IMR-90 (cell line): Measurements from ENCODE around the gene PHC3. TPM values are rescaled to one million over a fixed set of nuclear protein-coding genes. Genes with fewer than 3 reads are reported as not detected.

Experiments
- ATAC-seq: fragments of 200-7000 bp; cut with Tn5 transposase; 2 replicates; pipeline ENCODE4 v1.9.1; 2020; ENCODE audit warnings: low read depth, mild to moderate bottlenecking, moderate library complexity
- BruUV-seq: library from RNA; stranded (reverse); fragments of 400-500 nt; replicated peaks from 2 replicates; lab custom pipeline; 2021; lab: Mats Ljungman, UMichigan
- CTCF ChIA-PET: fragments of 300-600 bp; formaldehyde crosslinking; extraction: SDS; loops from one replicate; lab custom pipeline; 2021; ENCODE audit warnings: antibody characterized with exemption; lab: Yijun Ruan, JAX
- POLR2A ChIA-PET: fragments of 300-600 bp; sonication (Branson Sonifier 250); formaldehyde crosslinking; loops from one replicate; lab custom pipeline; 2022; ENCODE audit warnings: antibody characterized with exemption; ENCODE audit not compliant: unreplicated experiment; lab: Charles Lee
- DNase-seq: peaks from one replicate; pipeline ENCODE4 v3.0.0; 2013
- H2AFZ ChIP-seq: replicated peaks from 2 replicates; pipeline ENCODE3; 2013; ENCODE audit warnings: low read length, mild to moderate bottlenecking; ENCODE audit not compliant: poor library complexity
- H2AK5ac ChIP-seq: 2 replicates; pipeline ENCODE4 v1.6.1; 2013; ENCODE audit warnings: low read depth, low read length, inconsistent platforms
- H2AK9ac ChIP-seq: replicated peaks from 2 replicates; pipeline ENCODE3; 2013; ENCODE audit warnings: mild to moderate bottlenecking, low read depth, low read length, moderate library complexity; ENCODE audit not compliant: poor library complexity
- H2BK120ac ChIP-seq: 2 replicates; pipeline ENCODE4 v1.6.1; 2013; ENCODE audit warnings: low read depth, low read length, inconsistent platforms
- H2BK15ac ChIP-seq: 3 replicates; pipeline ENCODE4 v1.6.1; 2013; ENCODE audit warnings: low read depth, low read length, inconsistent platforms
- H2BK20ac ChIP-seq: 2 replicates; pipeline ENCODE4 v1.6.1; 2013; ENCODE audit warnings: low read depth, mild to moderate bottlenecking, inconsistent platforms, low read length, moderate library complexity
- H2BK5ac ChIP-seq: 2 replicates; pipeline ENCODE4 v1.6.1; 2013; ENCODE audit warnings: mild to moderate bottlenecking, low read depth, low read length, inconsistent platforms; ENCODE audit not compliant: poor library complexity, severe bottlenecking
- H3K14ac ChIP-seq: replicated peaks from 2 replicates; pipeline ENCODE4 v1.6.1; 2013; ENCODE audit warnings: low read depth, low read length, inconsistent platforms
- H3K18ac ChIP-seq: 2 replicates; pipeline ENCODE4 v1.6.1; 2013; ENCODE audit warnings: low read depth, low read length, control low read depth
- H3K23ac ChIP-seq: 2 replicates; pipeline ENCODE4 v1.6.1; 2013; ENCODE audit warnings: low read depth, low read length, inconsistent platforms
- H3K27ac ChIP-seq: 2 replicates; pipeline ENCODE4 v1.5.1; 2013; ENCODE audit warnings: mild to moderate bottlenecking, control low read depth, low read length; ENCODE audit not compliant: insufficient read depth
- H3K27me3 ChIP-seq: 2 replicates; pipeline ENCODE4 v1.6.1; 2013; ENCODE audit warnings: low read length; ENCODE audit not compliant: control insufficient read depth, insufficient read depth
- H3K36me3 ChIP-seq: 2 replicates; pipeline ENCODE4 v1.6.1; 2013; ENCODE audit warnings: low read length, mixed read lengths; ENCODE audit not compliant: control insufficient read depth, insufficient read depth
- H3K4ac ChIP-seq: 2 replicates; pipeline ENCODE4 v1.6.1; 2013; ENCODE audit warnings: low read depth, low read length, inconsistent platforms
- H3K4me1 ChIP-seq: 2 replicates; pipeline ENCODE4 v1.6.1; 2013; ENCODE audit warnings: low read length, mixed read lengths; ENCODE audit not compliant: control insufficient read depth, insufficient read depth
- H3K4me2 ChIP-seq: 2 replicates; pipeline ENCODE4 v1.6.1; 2013; ENCODE audit warnings: low read depth, mild to moderate bottlenecking, control low read depth, low read length, moderate library complexity
- H3K4me3 ChIP-seq: 2 replicates; pipeline ENCODE4 v1.5.1; 2013; ENCODE audit warnings: low read depth, mild to moderate bottlenecking, control low read depth, low read length, moderate library complexity; ENCODE audit not compliant: insufficient read depth
- H3K56ac ChIP-seq: 2 replicates; pipeline ENCODE4 v1.6.1; 2013; ENCODE audit warnings: low read length, inconsistent platforms; ENCODE audit not compliant: insufficient read depth; ENCODE audit errors: extremely low read depth
- H3K79me1 ChIP-seq, 2 experiments: 2 replicates each; pipeline ENCODE4 v1.6.1; 2013; ENCODE audit warnings: low read length in 2 of 2, inconsistent platforms in 1 of 2, low read depth in 1 of 2
- H3K9ac ChIP-seq: 2 replicates; pipeline ENCODE4 v1.6.1; 2013; ENCODE audit warnings: low read depth, low read length, control low read depth
- H3K9me1 ChIP-seq: 2 replicates; pipeline ENCODE4 v1.6.1; 2013; ENCODE audit warnings: low read length, inconsistent platforms; ENCODE audit not compliant: insufficient read depth
- H3K9me3 ChIP-seq: 2 replicates; pipeline ENCODE4 v1.6.1; 2013; ENCODE audit warnings: low read length; ENCODE audit not compliant: control insufficient read depth, insufficient read depth
- H4K20me1 ChIP-seq: 2 replicates; pipeline ENCODE4 v1.6.1; 2013; ENCODE audit warnings: low read length, inconsistent platforms; ENCODE audit not compliant: insufficient read depth
- H4K5ac ChIP-seq: 2 replicates; pipeline ENCODE4 v1.6.1; 2013; ENCODE audit warnings: mild to moderate bottlenecking, low read depth, low read length, control low read depth
- H4K8ac ChIP-seq, 2 experiments: 2 replicates each; pipeline ENCODE4 v1.6.1; 2013; ENCODE audit warnings: low read depth in 2 of 2, low read length in 2 of 2, control low read depth in 1 of 2, inconsistent platforms in 1 of 2
- H4K91ac ChIP-seq: 2 replicates; pipeline ENCODE4 v1.6.1; 2013; ENCODE audit warnings: low read depth, low read length, inconsistent platforms; ENCODE audit not compliant: insufficient read depth
- CHD1 ChIP-seq: IDR thresholded peaks from 2 replicates; pipeline ENCODE4 v1.6.1; 2012; ENCODE audit warnings: low read depth, low read length, improper control_type of control experiment
- FOS ChIP-seq: fragments of 150-350 bp; IDR thresholded peaks from 2 replicates; pipeline ENCODE4 v1.6.1; 2016; ENCODE audit warnings: low read depth, low read length
- MAFK ChIP-seq: IDR thresholded peaks from 2 replicates; pipeline ENCODE4 v1.6.1; 2012; ENCODE audit warnings: low read depth, low read length, improper control_type of control experiment
- MAZ ChIP-seq: IDR thresholded peaks from 2 replicates; pipeline ENCODE4 v1.6.1; 2012; ENCODE audit warnings: low read depth, mild to moderate bottlenecking, low read length, improper control_type of control experiment, moderate library complexity, borderline replicate concordance
- MXI1 ChIP-seq: IDR thresholded peaks from 2 replicates; pipeline ENCODE4 v1.6.1; 2012; ENCODE audit warnings: low read depth, mild to moderate bottlenecking, low read length, moderate library complexity, borderline replicate concordance
- NFE2L2 ChIP-seq: fragments of 150-350 bp; IDR thresholded peaks from 2 replicates; pipeline ENCODE4 v1.6.1; 2016; ENCODE audit warnings: low read depth, mild to moderate bottlenecking, low read length
- RFX5 ChIP-seq: IDR thresholded peaks from 2 replicates; pipeline ENCODE4 v1.8.0; 2012; ENCODE audit warnings: low read depth, mild to moderate bottlenecking, low read length, moderate library complexity
- WGBS, 2 experiments: methylation state at CpG; one replicate each; pipeline versions ENCODE4 v1.1.5 to v1.1.7; 2013; ENCODE audit warnings: missing lambda C conversion rate in 2 of 2; ENCODE audit not compliant: insufficient read length in 1 of 2; ENCODE audit errors: extremely low coverage in 2 of 2; 5-methylcytosine and 5-hydroxymethylcytosine counted together
- dilution Hi-C: fragments of 300-500 bp; cut with HindIII; formaldehyde crosslinking; loops from one replicate; pipeline ENCODE4 v1.14.3; 2018; ENCODE audit warnings: low sequenced_read_pairs; ENCODE audit not compliant: unreplicated experiment
- in situ Hi-C: fragments of 300-500 bp; cut with MboI; formaldehyde crosslinking; loops from 3 replicates; pipeline ENCODE4 v1.14.3; 2019; ENCODE audit warnings: low sequenced_read_pairs, inconsistent platforms, mixed read lengths
- intact Hi-C: fragments of 100-400 bp; cut with micrococcal nuclease; formaldehyde crosslinking; loops from 2 replicates; pipeline ENCODE4 v1.10.0; 2022
- polyA plus RNA-seq, 3 experiments: library from polyadenylated mRNA; depleted of rRNA; stranded (reverse); fragments of >200 nt; gene quantifications; 2 replicates each; pipeline ENCODE4 v1.2.3, GENCODE V29; 2012; ENCODE audit warnings: low replicate concordance in 1 of 3
- total RNA-seq: library from RNA; depleted of rRNA; stranded (reverse); fragments of >200 nt; gene quantifications from 2 replicates; pipeline ENCODE4 v1.2.3, GENCODE V29; 2012
- TF ChIP-seq, protein P1 (sequence below): fragments of 150-350 bp; IDR thresholded peaks from 2 replicates; pipeline ENCODE4 v1.6.1; 2016; ENCODE audit warnings: low read depth, mild to moderate bottlenecking, low read length, moderate library complexity, borderline replicate concordance
- TF ChIP-seq, protein P2 (sequence below): fragments of 150-350 bp; IDR thresholded peaks from 2 replicates; pipeline ENCODE4 v1.6.1; 2017; ENCODE audit warnings: mild to moderate bottlenecking, antibody characterized with exemption, low read length, low read depth

Gene PHC3
- total and polyA plus RNA-seq, 2 of the 4 experiments (the other 2 are of a cell fraction): 18.3 to 26.3 TPM

DNA sequence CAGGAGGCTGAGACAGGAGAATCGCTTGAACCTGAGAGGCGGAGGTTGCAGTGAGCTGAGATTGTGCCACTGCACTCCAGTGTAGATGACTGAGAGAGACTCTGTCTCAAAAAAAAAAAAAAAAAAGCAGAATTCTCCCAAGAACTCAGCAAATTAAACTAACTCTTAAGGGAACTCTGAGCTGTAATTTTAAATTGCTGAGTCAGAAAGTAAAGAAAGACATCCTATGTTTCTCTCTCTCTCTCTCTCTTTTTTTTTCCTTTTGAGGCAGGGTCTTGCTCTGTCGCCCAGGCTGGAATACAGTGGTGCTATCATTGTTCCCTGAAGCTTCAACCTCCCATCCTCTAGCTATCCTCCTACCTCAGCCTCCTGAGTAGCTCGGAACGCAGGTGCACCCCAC is 20.0 kb upstream of the PHC3 start:
- no peak overlapping the region for H2AK9ac ChIP-seq
- H2AK5ac ChIP-seq: no peak overlapping the region
- no peak overlapping the region for H3K4me2 ChIP-seq
- H3K14ac ChIP-seq: no peak overlapping the region
- no peak overlapping the region for H4K91ac ChIP-seq
- CTCF ChIA-PET: interaction anchor here (0.7 kb wide), 1 partner anchor 1968 kb away, joined by 6 read pairs; no protein-coding TSS in a partner anchor
- H2BK20ac ChIP-seq: no peak overlapping the region
- no peaks in the 10 kb centered on the region for H3K9me1 ChIP-seq
- in situ Hi-C loops: no loop called here
- intact Hi-C loops: no loop called here
- H2AFZ ChIP-seq: no peak overlapping the region
- no peak for DNase-seq
- no peak overlapping the region for H3K27ac ChIP-seq
- no peak overlapping the region for H3K56ac ChIP-seq
- H3K18ac ChIP-seq: no peak overlapping the region
- no TSS peak for BruUV-seq
- no peak overlapping the region for H2BK15ac ChIP-seq
- H3K4me1 ChIP-seq: no peaks in the 10 kb centered on the region
- H3K79me1 ChIP-seq: no peaks in the 10 kb centered on the region
- ATAC-seq: no peak
- H4K20me1 ChIP-seq: no peaks in the 10 kb centered on the region
- no peak overlapping the region for H3K4me3 ChIP-seq
- no peaks in the 10 kb centered on the region for H3K36me3 ChIP-seq
- no peaks in the 10 kb centered on the region for H3K27me3 ChIP-seq
- POLR2A ChIA-PET: no interaction called here
- H3K9ac ChIP-seq: no peak overlapping the region
- no peak overlapping the region for H3K23ac ChIP-seq
- no CpG with 5 or more reads among the region's 5 CpGs for WGBS, 2 experiments
- H2BK120ac ChIP-seq: no peak overlapping the region
- H4K5ac ChIP-seq: no peak overlapping the region
- H3K4ac ChIP-seq: no peak overlapping the region
- no peak overlapping the region for H2BK5ac ChIP-seq
- no peak overlapping the region for H4K8ac ChIP-seq
- no peak for TF ChIP-seq FOS
- no peak for TF ChIP-seq MAZ
- TF ChIP-seq NFE2L2: no peak
- TF ChIP-seq, protein P1, sequence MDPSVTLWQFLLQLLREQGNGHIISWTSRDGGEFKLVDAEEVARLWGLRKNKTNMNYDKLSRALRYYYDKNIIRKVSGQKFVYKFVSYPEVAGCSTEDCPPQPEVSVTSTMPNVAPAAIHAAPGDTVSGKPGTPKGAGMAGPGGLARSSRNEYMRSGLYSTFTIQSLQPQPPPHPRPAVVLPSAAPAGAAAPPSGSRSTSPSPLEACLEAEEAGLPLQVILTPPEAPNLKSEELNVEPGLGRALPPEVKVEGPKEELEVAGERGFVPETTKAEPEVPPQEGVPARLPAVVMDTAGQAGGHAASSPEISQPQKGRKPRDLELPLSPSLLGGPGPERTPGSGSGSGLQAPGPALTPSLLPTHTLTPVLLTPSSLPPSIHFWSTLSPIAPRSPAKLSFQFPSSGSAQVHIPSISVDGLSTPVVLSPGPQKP: no peak
- TF ChIP-seq, protein P2, sequence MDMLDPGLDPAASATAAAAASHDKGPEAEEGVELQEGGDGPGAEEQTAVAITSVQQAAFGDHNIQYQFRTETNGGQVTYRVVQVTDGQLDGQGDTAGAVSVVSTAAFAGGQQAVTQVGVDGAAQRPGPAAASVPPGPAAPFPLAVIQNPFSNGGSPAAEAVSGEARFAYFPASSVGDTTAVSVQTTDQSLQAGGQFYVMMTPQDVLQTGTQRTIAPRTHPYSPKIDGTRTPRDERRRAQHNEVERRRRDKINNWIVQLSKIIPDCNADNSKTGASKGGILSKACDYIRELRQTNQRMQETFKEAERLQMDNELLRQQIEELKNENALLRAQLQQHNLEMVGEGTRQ: no peak
- no peak for TF ChIP-seq CHD1
- TF ChIP-seq MAFK: peak; percentile 76
- no peak for TF ChIP-seq MXI1
- no peak for TF ChIP-seq RFX5
- dilution Hi-C loops: no loop called here
- no peaks in the 10 kb centered on the region for H3K9me3 ChIP-seq
